Endometrial microvascular endothelial cells (primary cell): ENCODE results near the gene CDKN2AIP. TPM values are rescaled to one million over a fixed set of nuclear protein-coding genes. Genes with fewer than 3 reads are reported as not detected.
"Not testable (repeated sequence)": the region's sequence is repeated elsewhere in the genome, so short reads cannot be mapped to it uniquely, and the experiment has no call there.

Source experiments
- in situ Hi-C: cut with HindIII; loops from 2 replicates; pipeline ENCODE4 v1.10.0; 2017; ENCODE audit warnings: low sequenced_read_pairs, low pct_unique_long_range_greater_than_20kb; ENCODE audit errors: inconsistent ontology term
- total RNA-seq: library from RNA; depleted of rRNA; stranded (reverse); fragments of >200 nt; gene quantifications from one replicate; pipeline ENCODE4 v1.2.3, GENCODE V29; 2015; ENCODE audit errors: inconsistent ontology term

CDKN2AIP gene
- total RNA-seq, 1 donor from 2014 or later, result 25.3 TPM

DNA sequence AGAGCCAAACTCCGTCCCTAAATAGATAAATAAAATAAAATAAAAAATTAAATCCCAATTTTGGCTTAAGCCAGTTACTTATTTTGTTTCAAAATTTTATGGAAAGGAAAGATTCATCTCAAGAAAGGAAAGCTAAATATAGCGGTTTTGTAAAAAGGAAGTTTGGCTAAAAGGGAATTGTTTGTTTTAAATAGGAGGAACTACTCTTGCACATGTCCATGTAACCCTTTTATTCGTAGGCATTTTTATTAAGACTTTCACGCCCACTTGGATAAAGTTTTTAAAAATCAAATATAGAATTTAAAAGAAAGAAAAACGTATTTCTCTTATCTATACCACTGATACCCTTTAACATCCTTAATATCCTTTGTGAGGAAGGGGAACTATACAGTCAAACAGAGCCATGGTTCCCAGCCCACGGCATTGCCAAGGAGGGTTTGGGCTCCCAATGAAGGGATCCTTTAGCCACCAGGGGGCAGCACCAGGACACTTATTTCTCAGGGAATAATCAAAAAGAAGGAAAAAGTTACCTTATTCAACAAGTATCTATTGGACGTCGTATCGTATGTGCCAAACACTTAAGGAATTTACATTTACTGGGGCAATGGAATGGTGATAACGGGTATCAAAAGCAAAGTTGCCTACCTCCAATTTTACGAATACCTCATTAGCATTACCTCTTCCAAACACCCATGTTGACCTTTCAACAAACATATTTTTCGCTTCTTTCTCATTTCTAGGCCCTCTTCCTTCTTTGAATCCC, 27.7 kb downstream of the CDKN2AIP start:
- in situ Hi-C loops, result no loop called here

DNA sequence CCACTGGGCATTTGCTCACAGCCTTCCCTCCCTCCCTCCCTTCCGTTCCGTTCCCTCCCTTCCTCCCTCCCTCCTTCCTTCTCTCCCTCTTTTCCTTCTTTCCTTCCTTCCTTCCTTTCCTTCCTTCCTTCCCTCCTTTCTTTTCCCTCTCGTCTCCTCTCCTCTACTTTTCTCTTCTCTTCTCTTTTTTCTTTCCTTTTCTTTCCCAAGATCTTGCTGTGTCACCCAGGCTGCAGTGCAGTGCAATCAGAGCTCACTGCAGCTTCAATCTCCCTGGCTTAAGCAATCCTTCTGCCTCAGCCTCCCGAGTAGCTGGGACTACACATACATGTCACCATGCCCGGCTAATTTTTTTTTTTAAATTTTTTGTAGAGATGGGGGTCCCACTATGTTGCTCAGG, 33.7 kb downstream of the CDKN2AIP start:
- in situ Hi-C loops, result no loop called here

DNA sequence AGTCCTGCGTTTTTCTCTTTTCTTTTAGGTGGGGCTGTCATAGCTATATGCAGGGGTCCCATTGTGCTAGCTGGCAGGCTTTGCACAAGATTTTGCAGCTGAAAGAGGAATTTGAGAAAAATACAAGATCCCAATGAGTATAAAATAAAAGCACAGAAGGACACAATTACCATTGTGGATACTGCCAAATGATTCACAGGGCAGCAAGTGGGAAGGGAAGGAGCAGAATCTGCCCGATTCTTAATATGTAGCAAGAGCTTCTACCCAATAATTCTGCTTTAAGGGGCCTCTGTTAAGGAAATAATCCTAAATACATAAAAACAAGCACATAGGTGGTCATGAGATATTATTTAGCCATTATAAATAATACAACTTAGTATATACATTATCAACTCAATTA, 34.5 kb downstream of the CDKN2AIP start:
- in situ Hi-C loops, result no loop called here

DNA sequence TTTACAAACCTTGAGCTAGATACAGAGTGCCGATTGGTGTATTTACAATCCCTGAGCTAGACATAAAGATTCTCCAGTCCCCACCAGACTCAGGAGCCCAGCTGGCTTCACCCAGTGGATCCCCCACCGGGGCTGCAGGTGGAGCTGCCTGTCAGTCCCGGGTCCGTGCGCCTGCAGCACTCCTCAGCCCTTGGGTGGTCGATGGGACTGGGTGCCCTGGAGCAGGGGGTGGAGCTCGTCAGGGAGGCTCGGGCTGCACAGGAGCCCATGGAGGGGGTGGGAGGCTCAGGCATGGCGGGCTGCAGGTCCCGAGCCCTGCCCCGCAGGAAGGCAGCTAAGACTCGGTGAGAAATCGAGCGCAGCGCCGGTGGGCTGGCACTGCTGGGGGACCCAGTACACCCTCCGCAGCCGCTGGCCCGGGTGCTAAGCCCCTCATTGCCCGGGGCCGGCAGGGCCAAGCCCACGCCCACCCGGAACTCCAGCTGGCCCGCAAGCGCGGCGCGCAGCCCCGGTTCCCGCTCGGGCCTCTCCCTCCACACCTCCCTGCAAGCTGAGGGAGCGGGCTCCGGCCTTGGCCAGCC, 38.2 kb downstream of the CDKN2AIP start:
- in situ Hi-C loops, result not testable (repeated sequence)

DNA sequence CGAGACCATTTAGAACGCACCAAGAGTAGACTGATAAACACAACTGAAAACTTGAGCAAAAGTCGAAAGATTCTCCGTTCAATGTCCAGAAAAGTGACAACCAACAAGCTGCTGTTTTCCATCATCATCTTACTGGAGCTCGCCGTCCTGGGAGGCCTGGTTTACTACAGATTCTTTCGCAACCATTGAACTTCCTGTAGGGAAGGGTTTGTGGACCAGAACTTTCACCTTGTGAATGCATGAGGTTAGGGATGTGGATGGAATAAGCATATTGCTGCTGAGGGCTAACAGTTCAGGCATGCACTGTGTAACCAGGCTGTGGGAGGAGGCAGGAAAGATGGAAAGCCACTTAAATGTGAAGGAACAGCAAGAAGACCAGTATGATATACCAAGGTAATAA, 39.6 kb downstream of the CDKN2AIP start:
- in situ Hi-C loops, result no loop called here

DNA sequence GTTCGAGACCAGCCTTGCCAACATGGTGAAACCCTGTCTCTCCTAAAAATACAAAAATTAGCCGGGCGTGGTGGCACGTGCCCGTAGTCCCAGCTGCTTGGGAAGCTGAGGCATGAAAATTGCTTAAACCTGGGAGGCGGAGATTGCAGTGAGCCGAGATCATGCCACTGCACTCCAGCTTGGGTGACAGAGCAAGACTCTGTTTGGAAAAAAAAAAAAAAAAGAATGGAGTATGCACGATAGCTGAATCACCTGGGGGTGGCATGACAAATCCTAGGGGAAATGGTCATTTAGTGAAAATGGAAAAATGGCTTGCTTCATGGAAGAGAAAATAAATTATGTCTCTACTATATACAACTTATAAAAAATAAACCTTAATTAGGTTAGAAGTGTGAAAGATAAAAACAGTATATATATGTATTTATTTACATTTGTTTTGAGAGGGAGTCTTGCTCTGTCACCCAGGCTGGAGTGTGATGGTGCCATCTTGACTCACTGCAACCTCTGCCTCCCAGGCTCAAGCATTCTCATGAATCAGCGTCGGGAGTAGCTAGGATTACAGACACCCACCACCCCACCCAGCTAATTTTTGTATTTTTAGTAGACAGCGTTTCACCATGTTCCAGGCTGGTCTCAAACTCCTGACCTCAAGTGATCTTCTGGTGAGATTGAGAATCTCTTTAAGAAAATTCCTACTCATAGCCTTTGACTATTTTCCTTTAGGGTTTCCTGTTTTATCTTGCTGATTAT, 41.1 kb downstream of the CDKN2AIP start:
- in situ Hi-C loops, result no loop called here

DNA sequence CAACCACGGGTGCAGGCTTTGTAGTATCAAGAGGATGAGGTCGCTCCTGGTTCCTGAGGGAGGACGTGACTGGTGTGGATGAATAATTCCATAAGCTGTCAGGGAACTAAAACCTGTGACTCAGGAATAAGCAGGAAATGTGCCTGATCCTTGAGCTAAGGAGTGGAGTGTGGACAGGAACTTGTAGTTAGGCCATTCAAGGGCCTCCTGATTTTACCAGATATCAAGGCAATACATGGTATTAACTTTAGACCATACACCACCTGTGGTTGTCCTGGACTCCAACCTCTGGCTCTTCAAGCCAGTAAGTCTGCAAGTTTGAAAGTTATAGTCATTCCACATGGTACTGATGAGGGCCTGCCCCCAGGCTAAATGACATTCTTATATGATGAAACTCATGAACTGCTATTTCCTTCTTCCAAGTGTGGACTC, 48.4 kb downstream of the CDKN2AIP start:
- in situ Hi-C loops, result no loop called here

DNA sequence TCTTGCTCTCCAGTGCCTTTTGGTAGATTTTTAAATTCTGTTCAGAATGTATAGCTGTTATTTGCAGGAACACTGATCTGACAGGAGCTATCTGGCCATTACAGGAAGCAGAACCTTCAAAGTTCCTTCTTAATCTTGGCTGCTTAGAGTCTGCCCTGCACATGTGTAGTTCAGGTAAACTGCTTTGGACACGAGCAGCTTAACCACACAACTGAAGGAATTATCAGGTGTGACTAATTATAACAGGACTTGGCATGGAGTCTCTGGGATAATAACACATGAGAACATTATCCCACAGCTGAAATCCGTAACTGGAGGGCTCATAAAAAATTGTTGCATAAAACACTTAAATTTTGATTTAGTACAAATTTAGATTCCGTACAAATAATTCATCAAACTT, 48.8 kb downstream of the CDKN2AIP start:
- in situ Hi-C loops, result no loop called here

DNA sequence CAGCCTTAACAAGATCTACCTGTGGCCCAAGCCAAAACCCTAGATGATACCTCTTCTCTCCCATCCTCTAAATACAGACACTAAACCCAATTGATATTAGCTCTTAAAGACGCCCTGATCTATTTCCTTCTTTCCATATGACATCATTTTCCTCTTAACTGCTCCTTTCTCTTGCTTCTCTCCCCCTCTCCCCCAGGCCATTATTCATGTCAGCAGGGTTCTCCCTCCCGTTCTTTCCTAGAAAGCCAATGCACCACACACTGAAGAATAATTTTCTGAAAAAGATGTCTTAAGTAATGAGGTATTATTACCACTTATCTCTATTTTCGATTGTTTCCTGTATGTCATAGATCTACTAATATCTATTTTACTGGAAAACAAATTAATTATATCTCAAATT, 50.7 kb downstream of the CDKN2AIP start:
- in situ Hi-C loops, result no loop called here

Other genes starting within 250 kb of the CDKN2AIP start
- gene CLDN22, start 124.4 kb upstream of the CDKN2AIP start, total RNA-seq, result not detected
- not detected for gene CLDN24, start 122.2 kb upstream of the CDKN2AIP start, total RNA-seq
- 9.9 TPM for gene ING2, start 60.4 kb downstream of the CDKN2AIP start, total RNA-seq
- 29.5 TPM for gene RWDD4, start 214.5 kb downstream of the CDKN2AIP start, total RNA-seq
- gene TRAPPC11, start 214.7 kb downstream of the CDKN2AIP start, total RNA-seq, result 39.5 TPM